Activated B cell treated with CpG ODN at 0.5 μM for 24 hours (primary cell): ENCODE results near the gene DAB1. TPM values are rescaled to one million over a fixed set of nuclear protein-coding genes. Genes with fewer than 3 reads are reported as not detected.

Experiments used
- ATAC-seq: fragments of 200-7000 bp; cut with Tn5 transposase; one replicate; pipeline ENCODE4 v1.10.0; 2021; ENCODE audit warnings: low read depth, mild to moderate bottlenecking, moderate library complexity
- CTCF ChIA-PET: fragments of 350-600 bp; sonication (Branson Sonifier 250); formaldehyde crosslinking; loops from one replicate; lab custom pipeline; 2021; ENCODE audit warnings: antibody characterized with exemption; lab: Charles Lee
- POLR2A ChIA-PET: fragments of 350-600 bp; sonication (Branson Sonifier 250); formaldehyde crosslinking; loops from one replicate; lab custom pipeline; 2021; ENCODE audit warnings: antibody characterized with exemption; lab: Charles Lee
- DNase-seq: peaks from one replicate; pipeline ENCODE4 v3.0.0; 2022
- H3K27ac Mint-ChIP-seq: one replicate; pipeline ENCODE4 v1.8.0; 2020; ENCODE audit warnings: mixed read lengths
- H3K27me3 Mint-ChIP-seq: one replicate; pipeline ENCODE4 v1.8.0; 2021; ENCODE audit warnings: mixed read lengths
- H3K36me3 Mint-ChIP-seq: one replicate; pipeline ENCODE4 v1.8.0; 2021; ENCODE audit warnings: low read depth, mixed read lengths
- H3K4me1 Mint-ChIP-seq: one replicate; pipeline ENCODE4 v1.8.0; 2021; ENCODE audit warnings: mixed read lengths
- H3K4me3 Mint-ChIP-seq: one replicate; pipeline ENCODE4 v1.8.0; 2020; ENCODE audit warnings: mild to moderate bottlenecking, mixed read lengths
- H3K9me3 Mint-ChIP-seq: one replicate; pipeline ENCODE4 v1.8.0; 2020; ENCODE audit warnings: mixed read lengths
- intact Hi-C: fragments of 100-400 bp; cut with micrococcal nuclease; formaldehyde crosslinking; loops from one replicate; pipeline ENCODE4 v1.15.1; 2024
- total RNA-seq: library from RNA; stranded (reverse); gene quantifications from 2 replicates; pipeline ENCODE4 v1.2.3, GENCODE V29; 2022
- TF ChIP-seq, protein P1 (sequence below): fragments of 200-600 bp; IDR thresholded peaks from one replicate; pipeline ENCODE4 v1.8.0; 2022; ENCODE audit warnings: antibody characterized with exemption, mild to moderate bottlenecking

The DAB1 gene
- total RNA-seq, 1 donor from 2014 or later = not detected

DNA sequence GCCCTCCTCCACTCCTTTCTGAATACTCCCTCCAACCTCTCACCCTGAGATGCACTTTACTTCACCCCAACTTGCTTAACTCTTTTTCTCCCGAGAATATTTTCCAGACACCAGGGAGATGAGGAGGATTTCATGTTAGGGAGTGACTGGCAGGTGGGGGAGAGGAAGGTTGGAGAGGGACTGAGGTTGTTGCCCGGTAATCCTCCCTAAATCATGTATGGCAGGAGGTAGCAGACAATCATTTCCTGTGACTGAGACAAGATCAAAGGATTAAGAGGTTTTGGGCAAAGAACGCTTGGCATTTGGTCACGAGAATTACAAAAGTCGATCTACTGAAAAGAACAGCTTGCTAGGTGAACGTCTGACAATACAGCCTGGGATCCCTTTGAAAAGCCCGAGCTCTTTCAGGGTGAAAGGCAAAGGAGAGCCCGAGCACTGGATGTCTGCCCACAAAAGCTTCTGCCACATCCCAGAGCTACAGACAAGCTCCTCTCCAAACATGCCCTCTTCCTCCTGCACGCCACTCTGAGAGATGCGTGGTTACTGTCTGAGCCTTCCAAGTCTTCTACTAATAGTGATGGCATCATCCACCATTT is 154.1 kb downstream of the DAB1 start:
- DNase-seq (no peak), ATAC-seq (no peak)
- Mint-ChIP-seq H3K4me3 (no peak overlapping the region), H3K27me3 (peaks cover 3% of the 10 kb centered on the region), H3K9me3 (peaks cover 2% of the 10 kb centered on the region), H3K4me1 (no peaks in the 10 kb centered on the region), H3K27ac (no peak overlapping the region), H3K36me3 (no peaks in the 10 kb centered on the region)
- TF ChIP-seq, protein P1, sequence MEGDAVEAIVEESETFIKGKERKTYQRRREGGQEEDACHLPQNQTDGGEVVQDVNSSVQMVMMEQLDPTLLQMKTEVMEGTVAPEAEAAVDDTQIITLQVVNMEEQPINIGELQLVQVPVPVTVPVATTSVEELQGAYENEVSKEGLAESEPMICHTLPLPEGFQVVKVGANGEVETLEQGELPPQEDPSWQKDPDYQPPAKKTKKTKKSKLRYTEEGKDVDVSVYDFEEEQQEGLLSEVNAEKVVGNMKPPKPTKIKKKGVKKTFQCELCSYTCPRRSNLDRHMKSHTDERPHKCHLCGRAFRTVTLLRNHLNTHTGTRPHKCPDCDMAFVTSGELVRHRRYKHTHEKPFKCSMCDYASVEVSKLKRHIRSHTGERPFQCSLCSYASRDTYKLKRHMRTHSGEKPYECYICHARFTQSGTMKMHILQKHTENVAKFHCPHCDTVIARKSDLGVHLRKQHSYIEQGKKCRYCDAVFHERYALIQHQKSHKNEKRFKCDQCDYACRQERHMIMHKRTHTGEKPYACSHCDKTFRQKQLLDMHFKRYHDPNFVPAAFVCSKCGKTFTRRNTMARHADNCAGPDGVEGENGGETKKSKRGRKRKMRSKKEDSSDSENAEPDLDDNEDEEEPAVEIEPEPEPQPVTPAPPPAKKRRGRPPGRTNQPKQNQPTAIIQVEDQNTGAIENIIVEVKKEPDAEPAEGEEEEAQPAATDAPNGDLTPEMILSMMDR = no peak
- ChIA-PET POLR2A (no interaction called here), CTCF (no interaction called here)
- intact Hi-C loops = no loop called here

DNA sequence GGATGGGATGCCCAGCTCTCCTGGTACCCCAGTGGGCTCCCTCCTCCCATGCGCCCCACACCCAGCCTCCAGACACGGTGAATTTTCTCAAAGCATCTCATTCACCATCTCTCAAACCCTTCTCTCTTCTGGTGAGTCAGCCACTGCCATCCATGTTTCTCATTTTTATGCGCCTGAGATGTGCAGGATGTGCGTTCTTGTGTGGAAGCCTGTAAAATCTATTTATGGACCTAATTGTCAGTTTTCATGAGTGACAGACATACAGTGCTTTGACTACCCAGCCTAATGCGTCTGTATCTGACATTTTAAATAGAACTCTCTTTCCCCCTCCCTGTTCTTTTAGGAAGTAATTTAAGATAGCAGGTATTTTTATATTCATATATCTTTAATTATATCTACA is 158.8 kb downstream of the DAB1 start:
- CTCF ChIA-PET = no interaction called here
- POLR2A ChIA-PET = no interaction called here
- ATAC-seq (no peak), DNase-seq (no peak)
- no peak overlapping the region for H3K4me3 Mint-ChIP-seq
- H3K27me3 Mint-ChIP-seq = peaks cover 3% of the 10 kb centered on the region
- H3K9me3 Mint-ChIP-seq = no peaks in the 10 kb centered on the region
- no peaks in the 10 kb centered on the region for H3K36me3 Mint-ChIP-seq
- intact Hi-C loops = no loop called here
- TF ChIP-seq, protein P1 = no peak
- H3K4me1 Mint-ChIP-seq = no peaks in the 10 kb centered on the region
- H3K27ac Mint-ChIP-seq = no peak overlapping the region

DNA sequence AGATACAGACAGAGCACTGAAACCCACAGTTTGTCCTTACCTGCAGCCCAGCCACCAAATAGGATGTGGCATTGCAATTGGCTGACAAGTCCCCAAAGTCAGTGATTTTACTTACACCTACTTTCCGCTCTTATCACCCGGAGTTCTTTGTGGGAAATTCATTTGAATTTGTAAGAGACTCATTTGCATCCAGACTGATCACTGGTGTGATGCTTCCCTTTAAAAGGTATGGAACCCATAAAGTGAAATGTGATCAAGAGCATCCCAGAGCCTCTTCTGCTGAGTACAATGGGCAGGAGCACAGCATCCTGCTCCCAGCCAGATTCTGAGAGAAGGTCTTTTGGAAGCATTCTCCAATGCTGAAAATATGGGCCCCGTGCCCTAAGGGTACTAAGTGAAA is 161.4 kb downstream of the DAB1 start:
- Mint-ChIP-seq H3K4me1 (no peaks in the 10 kb centered on the region), H3K9me3 (peaks cover 4% of the 10 kb centered on the region), H3K27me3 (peaks cover 3% of the 10 kb centered on the region), H3K36me3 (no peaks in the 10 kb centered on the region), H3K4me3 (no peak overlapping the region), H3K27ac (no peak overlapping the region)
- no peak for DNase-seq
- intact Hi-C loops = no loop called here
- POLR2A ChIA-PET = no interaction called here
- TF ChIP-seq, protein P1 = no peak
- CTCF ChIA-PET = no interaction called here
- no peak for ATAC-seq

DNA sequence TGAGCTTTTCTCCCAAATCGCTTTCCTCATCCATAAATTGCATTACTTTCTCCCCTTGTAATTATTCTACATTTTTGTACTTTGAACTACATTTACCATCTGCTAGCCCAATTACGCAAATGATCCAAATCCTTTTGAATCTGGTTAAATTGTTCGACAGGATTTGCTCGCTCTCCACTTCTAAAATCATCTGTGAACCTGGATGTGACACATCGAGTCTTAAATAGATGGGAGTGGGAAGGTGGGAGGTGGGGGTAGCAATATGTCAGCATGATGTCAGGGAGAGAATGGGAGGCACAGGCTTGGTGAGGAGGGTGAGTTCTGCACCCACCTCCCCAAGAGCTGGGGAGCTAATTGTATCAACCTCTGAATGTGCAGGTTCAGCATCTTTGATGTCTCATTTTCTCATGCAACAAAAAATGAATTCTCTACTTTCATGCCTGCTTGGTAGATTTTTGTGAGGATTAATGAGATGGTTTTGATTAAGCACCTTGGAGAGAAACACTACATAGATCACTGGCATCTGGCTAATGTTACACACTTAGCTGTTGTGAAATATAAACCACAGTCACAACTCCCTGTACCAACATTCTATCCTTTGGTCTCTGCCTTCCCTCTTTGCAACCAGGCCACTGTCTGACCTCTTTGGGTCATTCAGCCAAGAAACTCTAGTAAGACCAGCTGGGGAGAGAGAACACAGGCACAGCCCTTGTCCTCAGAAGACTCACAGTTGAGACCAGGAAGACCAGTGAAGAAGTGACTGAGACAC is 165.1 kb downstream of the DAB1 start:
- peaks cover 4% of the 10 kb centered on the region for H3K9me3 Mint-ChIP-seq
- DNase-seq (no peak), ATAC-seq (no peak)
- H3K36me3 Mint-ChIP-seq = no peaks in the 10 kb centered on the region
- no peak overlapping the region for H3K27ac Mint-ChIP-seq
- CTCF ChIA-PET = no interaction called here
- no peaks in the 10 kb centered on the region for H3K4me1 Mint-ChIP-seq
- POLR2A ChIA-PET = no interaction called here
- intact Hi-C loops = no loop called here
- no peaks in the 10 kb centered on the region for H3K27me3 Mint-ChIP-seq
- H3K4me3 Mint-ChIP-seq = no peak overlapping the region
- TF ChIP-seq, protein P1 = no peak

DNA sequence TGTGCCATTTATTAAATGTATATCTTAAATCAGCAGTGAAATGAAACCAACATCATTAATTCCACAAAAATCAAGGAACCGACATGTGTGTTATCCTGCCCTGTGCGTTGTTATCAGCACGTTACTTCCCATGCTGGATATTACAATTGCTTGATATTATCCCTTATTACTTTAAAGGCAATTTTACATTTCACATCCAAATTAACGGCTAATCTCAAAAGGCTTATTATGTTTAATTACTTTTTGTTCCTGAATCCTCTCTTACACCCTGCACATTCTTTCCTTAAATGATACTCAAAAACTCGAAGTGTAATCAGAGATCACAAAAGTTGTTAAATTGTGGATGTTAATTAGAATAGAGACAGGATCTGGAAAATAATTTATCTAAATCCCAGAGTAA is 167.9 kb downstream of the DAB1 start:
- POLR2A ChIA-PET = no interaction called here
- DNase-seq (no peak), ATAC-seq (no peak)
- Mint-ChIP-seq H3K36me3 (no peaks in the 10 kb centered on the region), H3K4me1 (no peaks in the 10 kb centered on the region), H3K27ac (no peak overlapping the region), H3K4me3 (no peak overlapping the region), H3K27me3 (no peaks in the 10 kb centered on the region), H3K9me3 (peaks cover 4% of the 10 kb centered on the region)
- intact Hi-C loops = no loop called here
- CTCF ChIA-PET = no interaction called here
- TF ChIP-seq, protein P1 = no peak
